ENCODE data around the gene SCN8A. TPM values are rescaled to one million over a fixed set of nuclear protein-coding genes. Genes with fewer than 3 reads are reported as not detected.

SCN8A gene
- polyA plus RNA-seq, 1 experiment: 19.6 TPM

DNA sequence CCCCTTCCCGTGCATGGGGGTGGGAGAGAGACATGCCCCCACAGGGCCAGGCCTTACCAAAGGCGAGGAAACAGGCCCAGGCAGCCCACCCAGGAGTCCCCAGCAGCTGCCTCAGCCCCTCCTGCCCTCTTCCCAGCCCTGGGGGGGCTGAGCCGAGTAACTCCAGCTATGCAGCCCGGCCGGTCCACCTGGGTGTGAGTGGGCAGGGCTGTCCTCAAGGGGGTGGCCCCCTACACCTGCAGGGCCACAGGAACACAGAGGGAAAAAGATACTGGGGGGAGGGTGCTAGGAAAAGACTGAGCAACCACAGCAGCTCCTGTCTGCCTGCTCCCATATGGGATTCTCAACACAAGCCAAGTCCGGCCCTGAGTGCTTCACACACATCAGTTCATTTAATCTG is 249.9 kb downstream of the SCN8A start:
- TF ChIP-seq, protein P1, sequence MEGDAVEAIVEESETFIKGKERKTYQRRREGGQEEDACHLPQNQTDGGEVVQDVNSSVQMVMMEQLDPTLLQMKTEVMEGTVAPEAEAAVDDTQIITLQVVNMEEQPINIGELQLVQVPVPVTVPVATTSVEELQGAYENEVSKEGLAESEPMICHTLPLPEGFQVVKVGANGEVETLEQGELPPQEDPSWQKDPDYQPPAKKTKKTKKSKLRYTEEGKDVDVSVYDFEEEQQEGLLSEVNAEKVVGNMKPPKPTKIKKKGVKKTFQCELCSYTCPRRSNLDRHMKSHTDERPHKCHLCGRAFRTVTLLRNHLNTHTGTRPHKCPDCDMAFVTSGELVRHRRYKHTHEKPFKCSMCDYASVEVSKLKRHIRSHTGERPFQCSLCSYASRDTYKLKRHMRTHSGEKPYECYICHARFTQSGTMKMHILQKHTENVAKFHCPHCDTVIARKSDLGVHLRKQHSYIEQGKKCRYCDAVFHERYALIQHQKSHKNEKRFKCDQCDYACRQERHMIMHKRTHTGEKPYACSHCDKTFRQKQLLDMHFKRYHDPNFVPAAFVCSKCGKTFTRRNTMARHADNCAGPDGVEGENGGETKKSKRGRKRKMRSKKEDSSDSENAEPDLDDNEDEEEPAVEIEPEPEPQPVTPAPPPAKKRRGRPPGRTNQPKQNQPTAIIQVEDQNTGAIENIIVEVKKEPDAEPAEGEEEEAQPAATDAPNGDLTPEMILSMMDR (IDR thresholded peaks at IDR 0.05; ENCODE audit: insufficient read depth, low read depth, low read length): no peak
- H3K4me3 ChIP-seq (ENCODE audit: low read depth, low read length): no peak overlapping the region
- peaks cover 51% of the 10 kb centered on the region for H3K27me3 ChIP-seq (ENCODE audit: control insufficient read depth, insufficient read depth, low read length)
- DNase-seq (ENCODE audit: low read depth): no peak
- POLR2A ChIA-PET: no interaction called here
- CTCF ChIA-PET: interaction anchor here (1.5 to 1.7 kb wide), 4 partner anchors 8 to 83 kb away, joined by 3 to 5 read pairs (median 4); no protein-coding TSS in a partner anchor
- no peaks in the 10 kb centered on the region for H3K36me3 ChIP-seq (ENCODE audit: control insufficient read depth, insufficient read depth, low read length)

DNA sequence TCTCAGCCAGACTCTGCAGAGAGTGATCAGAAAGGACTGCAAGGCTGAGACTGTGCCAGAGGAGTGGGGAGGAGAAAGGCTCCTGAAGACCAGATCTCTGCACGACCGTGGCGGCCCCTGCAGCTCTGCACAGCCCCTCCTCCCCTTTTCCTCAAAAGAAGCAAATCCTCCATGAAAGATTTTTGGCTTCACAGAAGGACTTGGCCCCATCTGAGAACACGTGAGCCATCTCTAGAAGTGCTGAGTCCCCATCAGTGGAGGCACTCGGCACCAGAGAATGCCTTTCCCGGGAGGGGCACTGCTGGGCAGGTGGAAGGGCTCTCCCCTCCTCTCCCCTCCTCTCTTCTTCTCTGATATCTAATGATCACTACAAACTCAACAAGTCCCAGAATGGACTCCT is 250.7 kb downstream of the SCN8A start:
- Histone ChIP-seq H3K27me3 (ENCODE audit: control insufficient read depth, insufficient read depth, low read length) (peaks cover 52% of the 10 kb centered on the region), H3K4me3 (ENCODE audit: low read depth, low read length) (no peak overlapping the region), H3K36me3 (ENCODE audit: control insufficient read depth, insufficient read depth, low read length) (no peaks in the 10 kb centered on the region)
- DNase-seq (ENCODE audit: low read depth): no peak
- ChIA-PET POLR2A (no interaction called here), CTCF (interaction anchor here (1.5 to 1.7 kb wide), 4 partner anchors 9 to 82 kb away, joined by 3 to 5 read pairs (median 4); no protein-coding TSS in a partner anchor)
- TF ChIP-seq, protein P1 (IDR thresholded peaks at IDR 0.05; ENCODE audit: insufficient read depth, low read depth, low read length): no peak

DNA sequence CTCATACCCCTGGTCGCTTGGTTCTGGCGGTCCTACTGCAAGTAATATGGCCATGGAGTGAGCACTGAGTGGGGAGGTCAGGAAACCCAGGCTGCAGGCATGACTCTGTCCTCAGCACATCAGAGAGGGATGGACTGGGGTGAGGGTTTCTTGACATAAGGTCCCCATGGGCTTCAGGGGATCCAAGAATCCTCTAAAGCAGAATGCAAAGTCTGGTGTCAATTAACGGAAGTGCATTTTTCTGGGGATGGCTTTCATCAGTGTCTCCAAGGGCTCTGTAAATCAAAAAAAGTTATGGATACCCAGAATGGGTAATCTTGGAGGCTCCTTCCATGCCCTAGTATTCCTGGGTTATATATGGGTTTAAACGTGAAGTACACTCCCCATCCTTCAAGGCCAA is 253.8 kb downstream of the SCN8A start:
- CTCF ChIA-PET: interaction anchor here (1.2 kb wide), 1 partner anchor 13 kb away, joined by 3 read pairs; no protein-coding TSS in a partner anchor
- DNase-seq (ENCODE audit: low read depth): no peak
- H3K4me3 ChIP-seq (ENCODE audit: low read depth, low read length): no peak overlapping the region
- TF ChIP-seq, protein P1 (IDR thresholded peaks at IDR 0.05; ENCODE audit: insufficient read depth, low read depth, low read length): no peak
- H3K36me3 ChIP-seq (ENCODE audit: control insufficient read depth, insufficient read depth, low read length): no peaks in the 10 kb centered on the region
- POLR2A ChIA-PET: no interaction called here
- H3K27me3 ChIP-seq (ENCODE audit: control insufficient read depth, insufficient read depth, low read length): peaks cover 42% of the 10 kb centered on the region

DNA sequence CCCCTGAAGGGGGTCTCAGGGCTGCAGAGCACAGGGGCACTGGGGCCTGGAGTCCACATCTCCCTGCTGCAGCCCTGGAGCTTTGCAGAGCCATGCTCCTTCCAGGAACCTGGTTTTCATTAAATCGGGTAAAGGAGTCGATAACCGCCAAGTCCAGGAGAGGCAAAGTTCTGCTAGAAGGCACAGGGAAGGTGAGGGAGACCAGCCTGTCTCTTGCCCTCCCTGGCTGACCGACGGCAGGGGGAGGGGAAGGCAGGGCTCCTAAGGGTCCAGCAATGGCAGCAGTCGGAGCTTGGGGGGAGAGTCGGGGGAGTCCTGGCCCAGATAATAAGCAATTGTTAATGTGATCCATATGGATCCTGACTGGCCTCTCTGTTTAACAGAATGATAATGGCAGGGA is 254.4 kb downstream of the SCN8A start:
- Histone ChIP-seq H3K27me3 (ENCODE audit: control insufficient read depth, insufficient read depth, low read length) (peaks cover 45% of the 10 kb centered on the region), H3K4me3 (ENCODE audit: low read depth, low read length) (no peak overlapping the region), H3K36me3 (ENCODE audit: control insufficient read depth, insufficient read depth, low read length) (no peaks in the 10 kb centered on the region)
- ChIA-PET POLR2A (no interaction called here), CTCF (interaction anchor here (1.0 to 1.2 kb wide), 2 partner anchors 14 to 22 kb away, joined by 3 read pairs; no protein-coding TSS in a partner anchor)
- no peak for DNase-seq (ENCODE audit: low read depth)
- TF ChIP-seq, protein P1 (IDR thresholded peaks at IDR 0.05; ENCODE audit: insufficient read depth, low read depth, low read length): no peak

DNA sequence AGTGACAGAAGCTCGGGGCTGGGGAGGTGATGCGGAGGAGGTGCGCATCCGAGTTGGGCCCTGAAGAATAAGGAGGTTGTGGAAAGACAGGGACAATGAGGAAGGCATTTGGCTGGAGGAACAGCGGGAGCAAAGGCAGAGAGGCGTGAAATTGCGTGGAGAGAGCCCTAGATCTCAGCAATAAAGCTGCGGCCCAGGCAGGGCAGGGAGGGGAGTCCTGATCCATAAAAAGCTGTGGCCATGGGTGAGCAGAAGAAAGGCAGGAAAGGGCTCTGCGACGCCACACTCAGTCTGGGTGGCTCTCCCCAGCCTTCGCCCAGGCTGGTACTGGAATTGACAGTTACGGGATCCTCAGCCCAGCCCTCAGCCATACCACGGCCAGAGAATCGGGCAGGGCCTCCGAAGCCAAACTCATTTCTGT is 255.2 kb downstream of the SCN8A start:
- H3K27me3 ChIP-seq (ENCODE audit: control insufficient read depth, insufficient read depth, low read length): peaks cover 39% of the 10 kb centered on the region
- CTCF ChIA-PET: interaction anchor here (0.9 to 1.2 kb wide), 3 partner anchors 14 to 425 kb away, joined by 3 read pairs; no protein-coding TSS in a partner anchor

More for the DNA sequence above, 255.2 kb downstream of the SCN8A start:
- H3K36me3 ChIP-seq (ENCODE audit: control insufficient read depth, insufficient read depth, low read length): no peaks in the 10 kb centered on the region
- TF ChIP-seq, protein P1 (IDR thresholded peaks at IDR 0.05; ENCODE audit: insufficient read depth, low read depth, low read length): no peak
- POLR2A ChIA-PET: interaction anchor here (0.6 kb wide), 1 partner anchor 131 kb away, joined by 3 read pairs; no protein-coding TSS in a partner anchor
- DNase-seq (ENCODE audit: low read depth): no peak
- H3K4me3 ChIP-seq (ENCODE audit: low read depth, low read length): no peak overlapping the region

Measured in BJ (cell line).